GM12878 (cell line): ENCODE measurements around the gene TMEM44. TPM values are rescaled to one million over a fixed set of nuclear protein-coding genes. Genes with fewer than 3 reads are reported as not detected.

ENCODE experiments used
- EP300 ChIP-seq, 2 experiments: fragments of 150-350 bp in 1 of 2; IDR thresholded peaks; 2 replicates each; pipeline ENCODE4 v1.6.1; 2011 to 2012; ENCODE audit warnings: low read depth in 2 of 2, low read length in 2 of 2, borderline replicate concordance in 1 of 2, improper control_type of control experiment in 1 of 2, inconsistent platforms in 1 of 2; ENCODE audit not compliant: control insufficient read depth in 1 of 2
- RAD21 ChIP-seq: IDR thresholded peaks from 2 replicates; pipeline ENCODE4 v1.6.1; 2011; ENCODE audit warnings: mild to moderate bottlenecking, low read depth, low read length, moderate library complexity; ENCODE audit not compliant: insufficient read depth
- TBL1XR1 ChIP-seq: IDR thresholded peaks from 2 replicates; pipeline ENCODE4 v1.6.1; 2012; ENCODE audit warnings: low read depth, low read length, improper control_type of control experiment
- ZNF622 ChIP-seq: fragments of 450-650 bp; IDR thresholded peaks from 2 replicates; pipeline ENCODE4 v1.6.1; 2017; ENCODE audit warnings: mild to moderate bottlenecking, inconsistent platforms
- polyA plus RNA-seq, 11 experiments: library from polyadenylated mRNA; depleted of rRNA in 4 of 11; unstranded in 6 of 11; stranded (reverse) in 5 of 11; fragments of >200 nt; fragmentation: Nextera tagmentation in 4 of 11; fragmentation: Illumina TruSeq in 1 of 11; extraction: Ambion mirVana in 4 of 11; extraction: Trizol in 1 of 11; gene quantifications; 1 replicate in 1 of 11; 2 replicates in 10 of 11; pipeline versions ENCODE4 v1.2.1 to v1.2.3, GENCODE V29; 2011 to 2016; ENCODE audit warnings: inconsistent platforms in 2 of 11, missing spikeins in 2 of 11, low read depth in 1 of 11
- total RNA-seq, 4 experiments: library from RNA; depleted of rRNA in 3 of 4; stranded (reverse); fragments of >200 nt in 3 of 4; fragmentation: Illumina TruSeq in 1 of 4; extraction: Trizol in 1 of 4; gene quantifications; 2 replicates each; pipeline versions ENCODE4 v1.2.1 to v1.2.3, GENCODE V29; 2013 to 2021
- TF ChIP-seq, protein P1 (sequence below): fragments of 450-650 bp; IDR thresholded peaks from 2 replicates; pipeline ENCODE4 v1.6.1; 2017; ENCODE audit warnings: mild to moderate bottlenecking
- TF ChIP-seq, protein P2 (sequence below): fragments of 450-650 bp; formaldehyde crosslinking; IDR thresholded peaks from 2 replicates; pipeline ENCODE4 v1.4.0; 2022; ENCODE audit warnings: mild to moderate bottlenecking, moderate library complexity

Gene TMEM44
- total and polyA plus RNA-seq, 10 of the 15 experiments (the other 5 are each of a cell fraction or from before 2014, with no cell fraction given), result 0.57 to 8.3 (median 3.6) TPM

DNA sequence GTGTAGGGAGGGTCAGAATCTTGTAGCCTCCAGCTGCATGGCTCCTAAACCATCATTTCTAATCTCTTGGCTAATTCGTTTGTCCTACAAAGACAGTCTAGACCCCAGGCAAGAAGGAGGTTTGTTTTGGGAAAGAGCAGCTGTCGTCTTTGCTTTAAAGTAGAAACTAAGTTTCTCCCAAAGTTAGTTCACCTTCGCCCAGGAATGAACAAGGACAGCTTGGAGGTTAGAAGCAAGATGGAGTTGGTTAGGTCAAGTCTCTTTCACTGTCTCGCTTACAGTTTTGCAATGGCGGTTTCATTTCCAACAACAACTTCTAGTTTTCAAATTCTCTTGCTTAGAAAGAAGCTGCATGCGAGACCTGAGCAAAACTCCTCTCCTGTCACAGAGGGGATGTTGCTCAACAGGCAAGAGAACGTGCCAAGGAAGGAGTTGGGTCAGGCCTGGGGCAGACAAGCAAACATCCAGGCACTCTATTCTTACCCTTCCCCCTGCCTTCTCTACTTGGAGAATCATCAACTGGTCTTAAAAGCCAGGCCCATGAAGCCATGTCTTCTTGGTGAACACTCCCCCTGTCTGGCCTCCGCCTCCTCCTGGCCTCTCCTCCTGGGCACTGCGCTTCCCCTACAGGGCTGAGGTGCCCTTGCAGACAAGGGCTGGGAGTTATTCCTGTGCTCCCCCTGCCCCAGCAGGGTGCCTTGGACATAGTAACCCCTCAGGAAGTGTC, 57.6 kb downstream of the TMEM44 start (continued):
- no peak for TF ChIP-seq EP300 (IDR thresholded peaks at IDR 0.05; ENCODE audit: borderline replicate concordance in 1 of 2, control insufficient read depth in 1 of 2, low read depth in 2 of 2, low read length in 2 of 2)
- TF ChIP-seq, protein P1, sequence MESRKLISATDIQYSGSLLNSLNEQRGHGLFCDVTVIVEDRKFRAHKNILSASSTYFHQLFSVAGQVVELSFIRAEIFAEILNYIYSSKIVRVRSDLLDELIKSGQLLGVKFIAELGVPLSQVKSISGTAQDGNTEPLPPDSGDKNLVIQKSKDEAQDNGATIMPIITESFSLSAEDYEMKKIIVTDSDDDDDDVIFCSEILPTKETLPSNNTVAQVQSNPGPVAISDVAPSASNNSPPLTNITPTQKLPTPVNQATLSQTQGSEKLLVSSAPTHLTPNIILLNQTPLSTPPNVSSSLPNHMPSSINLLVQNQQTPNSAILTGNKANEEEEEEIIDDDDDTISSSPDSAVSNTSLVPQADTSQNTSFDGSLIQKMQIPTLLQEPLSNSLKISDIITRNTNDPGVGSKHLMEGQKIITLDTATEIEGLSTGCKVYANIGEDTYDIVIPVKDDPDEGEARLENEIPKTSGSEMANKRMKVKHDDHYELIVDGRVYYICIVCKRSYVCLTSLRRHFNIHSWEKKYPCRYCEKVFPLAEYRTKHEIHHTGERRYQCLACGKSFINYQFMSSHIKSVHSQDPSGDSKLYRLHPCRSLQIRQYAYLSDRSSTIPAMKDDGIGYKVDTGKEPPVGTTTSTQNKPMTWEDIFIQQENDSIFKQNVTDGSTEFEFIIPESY, result no peak
- TF ChIP-seq, protein P2, sequence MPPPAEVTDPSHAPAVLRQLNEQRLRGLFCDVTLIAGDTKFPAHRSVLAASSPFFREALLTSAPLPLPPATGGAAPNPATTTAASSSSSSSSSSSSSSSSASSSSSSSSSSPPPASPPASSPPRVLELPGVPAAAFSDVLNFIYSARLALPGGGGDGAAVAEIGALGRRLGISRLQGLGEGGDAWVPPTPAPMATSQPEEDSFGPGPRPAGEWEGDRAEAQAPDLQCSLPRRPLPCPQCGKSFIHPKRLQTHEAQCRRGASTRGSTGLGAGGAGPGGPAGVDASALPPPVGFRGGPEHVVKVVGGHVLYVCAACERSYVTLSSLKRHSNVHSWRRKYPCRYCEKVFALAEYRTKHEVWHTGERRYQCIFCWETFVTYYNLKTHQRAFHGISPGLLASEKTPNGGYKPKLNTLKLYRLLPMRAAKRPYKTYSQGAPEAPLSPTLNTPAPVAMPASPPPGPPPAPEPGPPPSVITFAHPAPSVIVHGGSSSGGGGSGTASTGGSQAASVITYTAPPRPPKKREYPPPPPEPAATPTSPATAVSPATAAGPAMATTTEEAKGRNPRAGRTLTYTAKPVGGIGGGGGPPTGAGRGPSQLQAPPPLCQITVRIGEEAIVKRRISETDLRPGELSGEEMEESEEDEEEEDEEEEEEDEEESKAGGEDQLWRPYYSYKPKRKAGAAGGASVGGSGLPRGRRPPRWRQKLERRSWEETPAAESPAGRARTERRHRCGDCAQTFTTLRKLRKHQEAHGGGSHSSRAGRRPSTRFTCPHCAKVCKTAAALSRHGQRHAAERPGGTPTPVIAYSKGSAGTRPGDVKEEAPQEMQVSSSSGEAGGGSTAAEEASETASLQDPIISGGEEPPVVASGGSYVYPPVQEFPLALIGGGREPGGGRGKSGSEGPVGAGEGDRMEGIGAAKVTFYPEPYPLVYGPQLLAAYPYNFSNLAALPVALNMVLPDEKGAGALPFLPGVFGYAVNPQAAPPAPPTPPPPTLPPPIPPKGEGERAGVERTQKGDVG (CRISPR knock-in tag), result no peak
- no peak for TF ChIP-seq TBL1XR1
- TF ChIP-seq RAD21, result no peak
- TF ChIP-seq ZNF622, result no peak
